ENCODE measurements around the gene UPP2. TPM values are rescaled to one million over a fixed set of nuclear protein-coding genes. Genes with fewer than 3 reads are reported as not detected.

Gene UPP2
- total and polyA plus RNA-seq, 9 donors, result not detected

- DNase-seq, result no peak
- 60% methylated on average over 1 of the region's 5 CpGs for WGBS (ENCODE audit: insufficient coverage)
- Histone ChIP-seq H3K9me3 (replicated peaks; ENCODE audit: control insufficient read depth, low read depth, low read length) (no peaks in the 10 kb centered on the region), H3K27me3 (ENCODE audit: control insufficient read depth, insufficient read depth, low read length) (no peaks in the 10 kb centered on the region), H3K4me1 (ENCODE audit: control insufficient read depth, insufficient read depth, low read length) (no peaks in the 10 kb centered on the region), H3K4me3 (ENCODE audit: low read length) (no peak overlapping the region), H3K27ac (ENCODE audit: low read length) (no peak overlapping the region), H3K36me3 (ENCODE audit: control insufficient read depth, insufficient read depth, low read length) (no peaks in the 10 kb centered on the region)
Observed at GRCh38 chr2:158138255-158138654, 36.6 kb downstream of the UPP2 start.

GRCh38 chr2:158140201-158140600 lies 38.5 kb downstream of the UPP2 start:
- Histone ChIP-seq H3K27ac (ENCODE audit: low read length) (no peak overlapping the region), H3K4me3 (ENCODE audit: low read length) (no peak overlapping the region), H3K36me3 (ENCODE audit: control insufficient read depth, insufficient read depth, low read length) (no peaks in the 10 kb centered on the region), H3K4me1 (ENCODE audit: control insufficient read depth, insufficient read depth, low read length) (no peaks in the 10 kb centered on the region), H3K9me3 (replicated peaks; ENCODE audit: control insufficient read depth, low read depth, low read length) (no peaks in the 10 kb centered on the region), H3K27me3 (ENCODE audit: control insufficient read depth, insufficient read depth, low read length) (no peaks in the 10 kb centered on the region)
- DNase-seq, result no peak
- WGBS (ENCODE audit: insufficient coverage), result no CpG with 5 or more reads among the region's 1 CpG

- DNase-seq, result no peak
- Histone ChIP-seq H3K4me3 (ENCODE audit: low read length) (no peak overlapping the region), H3K9me3 (replicated peaks; ENCODE audit: control insufficient read depth, low read depth, low read length) (no peaks in the 10 kb centered on the region), H3K27ac (ENCODE audit: low read length) (no peak overlapping the region), H3K36me3 (ENCODE audit: control insufficient read depth, insufficient read depth, low read length) (no peaks in the 10 kb centered on the region), H3K27me3 (ENCODE audit: control insufficient read depth, insufficient read depth, low read length) (no peaks in the 10 kb centered on the region), H3K4me1 (ENCODE audit: control insufficient read depth, insufficient read depth, low read length) (no peaks in the 10 kb centered on the region)
- WGBS (ENCODE audit: insufficient coverage), result 80% methylated on average over 1 of the region's 3 CpGs
Observed at GRCh38 chr2:158142165-158142564, 40.5 kb downstream of the UPP2 start.

GRCh38 chr2:158142568-158143332 lies 41.1 kb downstream of the UPP2 start:
- Histone ChIP-seq H3K27ac (ENCODE audit: low read length) (no peak overlapping the region), H3K4me3 (ENCODE audit: low read length) (no peak overlapping the region), H3K27me3 (ENCODE audit: control insufficient read depth, insufficient read depth, low read length) (no peaks in the 10 kb centered on the region), H3K36me3 (ENCODE audit: control insufficient read depth, insufficient read depth, low read length) (no peaks in the 10 kb centered on the region), H3K4me1 (ENCODE audit: control insufficient read depth, insufficient read depth, low read length) (no peaks in the 10 kb centered on the region), H3K9me3 (replicated peaks; ENCODE audit: control insufficient read depth, low read depth, low read length) (no peaks in the 10 kb centered on the region)
- peak; percentile 8 for DNase-seq
- no CpG with 5 or more reads among the region's 6 CpGs for WGBS (ENCODE audit: insufficient coverage)

- no peak for DNase-seq
- Histone ChIP-seq H3K27me3 (ENCODE audit: control insufficient read depth, insufficient read depth, low read length) (no peaks in the 10 kb centered on the region), H3K9me3 (replicated peaks; ENCODE audit: control insufficient read depth, low read depth, low read length) (no peaks in the 10 kb centered on the region), H3K36me3 (ENCODE audit: control insufficient read depth, insufficient read depth, low read length) (no peaks in the 10 kb centered on the region), H3K4me1 (ENCODE audit: control insufficient read depth, insufficient read depth, low read length) (no peaks in the 10 kb centered on the region), H3K27ac (ENCODE audit: low read length) (no peak overlapping the region), H3K4me3 (ENCODE audit: low read length) (no peak overlapping the region)
- no CpG with 5 or more reads among the region's 3 CpGs for WGBS (ENCODE audit: insufficient coverage)
Observed at GRCh38 chr2:158143703-158144360, 42.2 kb downstream of the UPP2 start.

- no peak overlapping the region for H3K4me3 ChIP-seq (ENCODE audit: low read length)
- no peak overlapping the region for H3K27ac ChIP-seq (ENCODE audit: low read length)
- H3K9me3 ChIP-seq (replicated peaks; ENCODE audit: control insufficient read depth, low read depth, low read length), result no peaks in the 10 kb centered on the region
- H3K27me3 ChIP-seq (ENCODE audit: control insufficient read depth, insufficient read depth, low read length), result no peaks in the 10 kb centered on the region
- H3K36me3 ChIP-seq (ENCODE audit: control insufficient read depth, insufficient read depth, low read length), result no peaks in the 10 kb centered on the region
- 91% methylated on average over 6 of the region's 13 CpGs for WGBS (ENCODE audit: insufficient coverage)
- no peaks in the 10 kb centered on the region for H3K4me1 ChIP-seq (ENCODE audit: control insufficient read depth, insufficient read depth, low read length)
- DNase-seq, result no peak
Observed at GRCh38 chr2:158144914-158145625, 43.4 kb downstream of the UPP2 start.

GRCh38 chr2:158153270-158154015 lies 51.8 kb downstream of the UPP2 start:
- no peak for DNase-seq
- Histone ChIP-seq H3K36me3 (ENCODE audit: control insufficient read depth, insufficient read depth, low read length) (no peaks in the 10 kb centered on the region), H3K27me3 (ENCODE audit: control insufficient read depth, insufficient read depth, low read length) (no peaks in the 10 kb centered on the region), H3K4me3 (ENCODE audit: low read length) (no peak overlapping the region), H3K4me1 (ENCODE audit: control insufficient read depth, insufficient read depth, low read length) (no peaks in the 10 kb centered on the region), H3K27ac (ENCODE audit: low read length) (no peak overlapping the region), H3K9me3 (replicated peaks; ENCODE audit: control insufficient read depth, low read depth, low read length) (no peaks in the 10 kb centered on the region)
- WGBS (ENCODE audit: insufficient coverage), result 94% methylated on average over 2 of the region's 3 CpGs

GRCh38 chr2:158154596-158154995 lies 52.9 kb downstream of the UPP2 start:
- Histone ChIP-seq H3K4me3 (ENCODE audit: low read length) (no peak overlapping the region), H3K9me3 (replicated peaks; ENCODE audit: control insufficient read depth, low read depth, low read length) (no peaks in the 10 kb centered on the region), H3K27me3 (ENCODE audit: control insufficient read depth, insufficient read depth, low read length) (no peaks in the 10 kb centered on the region), H3K36me3 (ENCODE audit: control insufficient read depth, insufficient read depth, low read length) (no peaks in the 10 kb centered on the region), H3K4me1 (ENCODE audit: control insufficient read depth, insufficient read depth, low read length) (no peaks in the 10 kb centered on the region), H3K27ac (ENCODE audit: low read length) (no peak overlapping the region)
- DNase-seq, result no peak

- no peaks in the 10 kb centered on the region for H3K36me3 ChIP-seq (ENCODE audit: control insufficient read depth, insufficient read depth, low read length)
Observed at GRCh38 chr2:158172719-158173118, 71.0 kb downstream of the UPP2 start.

GRCh38 chr2:158174495-158174894 lies 72.8 kb downstream of the UPP2 start:
- WGBS (ENCODE audit: insufficient coverage), result no CpG with 5 or more reads among the region's 1 CpG
- Histone ChIP-seq H3K27ac (ENCODE audit: low read length) (no peak overlapping the region), H3K9me3 (replicated peaks; ENCODE audit: control insufficient read depth, low read depth, low read length) (no peaks in the 10 kb centered on the region), H3K36me3 (ENCODE audit: control insufficient read depth, insufficient read depth, low read length) (no peaks in the 10 kb centered on the region), H3K27me3 (ENCODE audit: control insufficient read depth, insufficient read depth, low read length) (no peaks in the 10 kb centered on the region), H3K4me3 (ENCODE audit: low read length) (no peak overlapping the region), H3K4me1 (ENCODE audit: control insufficient read depth, insufficient read depth, low read length) (no peaks in the 10 kb centered on the region)
- no peak for DNase-seq

More at GRCh38 chr2:158172719-158173118, 71.0 kb downstream of the UPP2 start:
- WGBS (ENCODE audit: insufficient coverage), result 40% methylated on average over 1 of the region's 2 CpGs
- H3K27ac ChIP-seq (ENCODE audit: low read length), result no peak overlapping the region
- DNase-seq, result no peak
- H3K27me3 ChIP-seq (ENCODE audit: control insufficient read depth, insufficient read depth, low read length), result no peaks in the 10 kb centered on the region
- H3K4me3 ChIP-seq (ENCODE audit: low read length), result no peak overlapping the region
- no peaks in the 10 kb centered on the region for H3K4me1 ChIP-seq (ENCODE audit: control insufficient read depth, insufficient read depth, low read length)
- H3K9me3 ChIP-seq (replicated peaks; ENCODE audit: control insufficient read depth, low read depth, low read length), result no peaks in the 10 kb centered on the region
